Right lobe of liver (tissue), 4 donors: Measurements from ENCODE around the gene ERBIN.
"Not testable (repeated sequence)": the region's sequence is repeated elsewhere in the genome, so short reads cannot be mapped to it uniquely, and the experiment has no call there.

Experiments
- POLR2A ChIP-seq: fragments of 450-650 bp; IDR thresholded peaks from one replicate; pipeline ENCODE4 v1.6.1; 2017; ENCODE audit warnings: antibody characterized with exemption, mild to moderate bottlenecking
- TF ChIP-seq, protein P1 (sequence below), 4 donors: fragments of 200-600 bp in 3 of 4; fragments of 450-650 bp in 1 of 4; IDR thresholded peaks; one replicate each; pipeline versions ENCODE4 v1.5.1 to v1.8.0; 2016 to 2022; ENCODE audit warnings: antibody characterized with exemption in 4 of 4, mild to moderate bottlenecking in 2 of 4
- donor health status: DM: no; HTN: no; CAD: no.
- donor health status: DM: no; HTN: no; CAD: no.
- donor health status: DM: no; HTN: yes; CAD: no.

DNA sequence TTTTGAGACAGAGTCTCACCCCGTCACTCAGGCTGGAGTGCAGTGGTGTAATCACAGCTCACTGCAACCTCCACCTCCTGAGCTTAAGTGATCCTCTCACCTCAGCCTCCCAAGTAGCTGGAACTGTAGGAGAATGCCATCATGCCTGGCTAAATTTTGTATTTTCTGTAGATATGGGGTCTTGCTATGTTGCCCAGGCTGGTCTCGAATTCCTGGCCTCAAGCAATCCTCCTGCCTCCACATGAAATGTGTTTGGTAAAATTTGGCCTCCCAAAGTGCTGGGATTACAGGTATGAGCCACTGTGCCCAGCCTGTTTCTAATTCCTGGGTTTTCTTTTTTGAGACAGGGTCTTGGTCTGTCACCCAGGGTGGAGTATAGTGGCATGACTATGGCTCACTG is 34.4 kb upstream of the ERBIN start:
- TF ChIP-seq, protein P1, sequence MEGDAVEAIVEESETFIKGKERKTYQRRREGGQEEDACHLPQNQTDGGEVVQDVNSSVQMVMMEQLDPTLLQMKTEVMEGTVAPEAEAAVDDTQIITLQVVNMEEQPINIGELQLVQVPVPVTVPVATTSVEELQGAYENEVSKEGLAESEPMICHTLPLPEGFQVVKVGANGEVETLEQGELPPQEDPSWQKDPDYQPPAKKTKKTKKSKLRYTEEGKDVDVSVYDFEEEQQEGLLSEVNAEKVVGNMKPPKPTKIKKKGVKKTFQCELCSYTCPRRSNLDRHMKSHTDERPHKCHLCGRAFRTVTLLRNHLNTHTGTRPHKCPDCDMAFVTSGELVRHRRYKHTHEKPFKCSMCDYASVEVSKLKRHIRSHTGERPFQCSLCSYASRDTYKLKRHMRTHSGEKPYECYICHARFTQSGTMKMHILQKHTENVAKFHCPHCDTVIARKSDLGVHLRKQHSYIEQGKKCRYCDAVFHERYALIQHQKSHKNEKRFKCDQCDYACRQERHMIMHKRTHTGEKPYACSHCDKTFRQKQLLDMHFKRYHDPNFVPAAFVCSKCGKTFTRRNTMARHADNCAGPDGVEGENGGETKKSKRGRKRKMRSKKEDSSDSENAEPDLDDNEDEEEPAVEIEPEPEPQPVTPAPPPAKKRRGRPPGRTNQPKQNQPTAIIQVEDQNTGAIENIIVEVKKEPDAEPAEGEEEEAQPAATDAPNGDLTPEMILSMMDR (IDR thresholded peaks at IDR 0.05), result not testable (repeated sequence)
- TF ChIP-seq POLR2A, result not testable (repeated sequence)
